Testis (tissue), 3 donors: ENCODE results near the gene FRMD8. TPM values are rescaled to one million over a fixed set of nuclear protein-coding genes. Genes with fewer than 3 reads are reported as not detected.
"Not testable (repeated sequence)": the region's sequence is repeated elsewhere in the genome, so short reads cannot be mapped to it uniquely, and the experiment has no call there.

Experiments used
- DNase-seq: peaks from one replicate; pipeline ENCODE4 v3.0.0-alpha.2; 2019
- H3K27ac ChIP-seq, 2 donors: fragments of 200-600 bp; sonication (generic); one replicate each; pipeline ENCODE4 v1.5.1; 2019
- H3K27me3 ChIP-seq: fragments of 200-600 bp; sonication (generic); one replicate; pipeline ENCODE4 v1.5.1; 2019
- H3K36me3 ChIP-seq: fragments of 200-600 bp; sonication (generic); one replicate; pipeline ENCODE4 v1.5.1; 2017; ENCODE audit warnings: low read depth; ENCODE audit errors: missing control alignments
- H3K4me1 ChIP-seq: fragments of 200-600 bp; sonication (generic); one replicate; pipeline ENCODE4 v1.5.1; 2019
- H3K4me3 ChIP-seq, 2 donors: fragments of 200-600 bp; sonication (generic); one replicate each; pipeline ENCODE4 v1.5.1; 2017 to 2019
- H3K9me3 ChIP-seq: fragments of 200-600 bp; sonication (generic); one replicate; pipeline ENCODE4 v1.5.1; 2017
- CTCF ChIP-seq, 3 experiments: fragments of 450-650 bp in 2 of 3; fragments of 200-600 bp in 1 of 3; sonication (generic) in 1 of 3; IDR thresholded peaks; one replicate each; pipeline ENCODE4 v1.5.1; 2016 to 2019; ENCODE audit warnings: antibody characterized with exemption in 3 of 3, mild to moderate bottlenecking in 2 of 3, moderate library complexity in 1 of 3
- POLR2A ChIP-seq: fragments of 450-650 bp; IDR thresholded peaks from one replicate; pipeline ENCODE4 v1.6.1; 2017; ENCODE audit warnings: antibody characterized with exemption, mild to moderate bottlenecking, moderate library complexity
- WGBS, 2 donors: methylation state at CpG; one replicate each; pipeline ENCODE4 v1.1.5; 2018; 5-methylcytosine and 5-hydroxymethylcytosine counted together
- intact Hi-C: fragments of 100-400 bp; cut with DNase I; formaldehyde crosslinking; loops from one replicate; pipeline ENCODE4 v1.15.1; 2023; ENCODE audit warnings: low total_unique reads
- polyA plus RNA-seq: library from polyadenylated mRNA; stranded (reverse); fragments of 350-450 nt; fragmentation: Illumina TruSeq; extraction: RNeasy Lipid Tissue Mini Kit (QIAGEN cat#74804); gene quantifications from one replicate; pipeline ENCODE4 v1.2.3, GENCODE V29; 2014; ENCODE audit warnings: low read depth, low replicate concordance; ENCODE audit not compliant: insufficient read depth
- total RNA-seq, 2 donors: library from RNA; depleted of rRNA; stranded (reverse); fragments of >200 nt; gene quantifications; one replicate each; pipeline ENCODE4 v1.2.3, GENCODE V29; 2016

Gene FRMD8
- total and polyA plus RNA-seq, 3 donors from 2014 or later: 31.4 to 118 (median 92.5) TPM

GRCh38 chr11:65445604-65446445 is 59.4 kb downstream of the FRMD8 start:
- WGBS, 2 donors: 71 to 83% methylated on average over 7 to 11 of the region's 11 CpGs
- no peaks in the 10 kb centered on the region for H3K9me3 ChIP-seq
- DNase-seq: no peak
- H3K27me3 ChIP-seq: no peaks in the 10 kb centered on the region
- TF ChIP-seq POLR2A (no peak), CTCF (IDR thresholded peaks at IDR 0.05) (no peak)
- no peaks in the 10 kb centered on the region for H3K36me3 ChIP-seq
- H3K4me1 ChIP-seq: peaks cover 6% of the 10 kb centered on the region
- peak overlapping the region in 1 of 2 donors; percentile 26 for H3K27ac ChIP-seq
- intact Hi-C loops: no loop called here
- no peak overlapping the region for H3K4me3 ChIP-seq

- Histone ChIP-seq H3K27ac (peak overlapping the region in 1 of 2 donors; percentile 26), H3K36me3 (no peaks in the 10 kb centered on the region), H3K4me3 (no peak overlapping the region), H3K4me1 (peaks cover 6% of the 10 kb centered on the region), H3K27me3 (no peaks in the 10 kb centered on the region), H3K9me3 (no peaks in the 10 kb centered on the region)
- WGBS, 2 donors: 75 to 79% methylated on average over 11 of the region's 11 CpGs
- TF ChIP-seq CTCF (IDR thresholded peaks at IDR 0.05): no peak
- no peak for TF ChIP-seq POLR2A
- intact Hi-C loops: no loop called here
- no peak for DNase-seq
These were observed 60.2 kb downstream of the FRMD8 start for GRCh38 chr11:65446446-65447277.

- no peak overlapping the region for H3K27ac ChIP-seq
- no peak for TF ChIP-seq POLR2A
- TF ChIP-seq CTCF (IDR thresholded peaks at IDR 0.05): no peak
- intact Hi-C loops: no loop called here
These were observed 61.6 kb downstream of the FRMD8 start for GRCh38 chr11:65448074-65448417.

GRCh38 chr11:65448418-65449105 is 62.1 kb downstream of the FRMD8 start:
- H3K9me3 ChIP-seq: no peaks in the 10 kb centered on the region
- H3K36me3 ChIP-seq: no peaks in the 10 kb centered on the region
- TF ChIP-seq POLR2A (no peak), CTCF (IDR thresholded peaks at IDR 0.05) (no peak)
- intact Hi-C loops: no loop called here
- DNase-seq: no peak
- no peak overlapping the region for H3K4me3 ChIP-seq
- H3K27me3 ChIP-seq: no peaks in the 10 kb centered on the region
- H3K27ac ChIP-seq: no peak overlapping the region
- no peaks in the 10 kb centered on the region for H3K4me1 ChIP-seq
- 79 to 89% methylated on average over 2 to 3 of the region's 3 CpGs for WGBS, 2 donors

More at GRCh38 chr11:65448074-65448417, 61.6 kb downstream of the FRMD8 start:
- no peaks in the 10 kb centered on the region for H3K36me3 ChIP-seq
- H3K4me3 ChIP-seq: no peak overlapping the region
- no peaks in the 10 kb centered on the region for H3K9me3 ChIP-seq
- no peaks in the 10 kb centered on the region for H3K27me3 ChIP-seq
- 100% methylated on average over 2 of the region's 2 CpGs; no CpG with 5 or more reads in 1 of the 2 donors for WGBS, 2 donors
- H3K4me1 ChIP-seq: no peaks in the 10 kb centered on the region
- DNase-seq: no peak

GRCh38 chr11:65451301-65451700 is 64.9 kb downstream of the FRMD8 start:
- H3K27me3 ChIP-seq, H3K9me3 ChIP-seq, DNase-seq, H3K4me3 ChIP-seq, H3K4me1 ChIP-seq, H3K27ac ChIP-seq, H3K36me3 ChIP-seq, intact Hi-C loops: not testable (repeated sequence)
- 95% methylated on average over 3 of the region's 30 CpGs; no CpG with 5 or more reads in 1 of the 2 donors for WGBS, 2 donors

GRCh38 chr11:65452259-65452658 is 65.8 kb downstream of the FRMD8 start:
- WGBS, 2 donors: 31 to 83% methylated on average over 1 to 3 of the region's 3 CpGs
- H3K4me1 ChIP-seq, H3K36me3 ChIP-seq, DNase-seq, H3K4me3 ChIP-seq, H3K27me3 ChIP-seq, H3K9me3 ChIP-seq, H3K27ac ChIP-seq, intact Hi-C loops: not testable (repeated sequence)
